Measurements from ENCODE around the gene BTNL9. TPM values are rescaled to one million over a fixed set of nuclear protein-coding genes. Genes with fewer than 3 reads are reported as not detected.
"Not testable (repeated sequence)": the region's sequence is repeated elsewhere in the genome, so short reads cannot be mapped to it uniquely, and the experiment has no call there.

Gene BTNL9
- total RNA-seq, 2 donors from 2014 or later = 31.4 to 34.1 TPM

- ATAC-seq; intact Hi-C loops (cut with DNase I); DNase-seq: not testable (repeated sequence)
These were observed 55.1 kb downstream of the BTNL9 start for GRCh38 chr5:181095162-181095561.

- intact Hi-C loops (cut with DNase I); DNase-seq: not testable (repeated sequence)
- ATAC-seq = peak in 1 of 2 donors; percentile 26
These were observed 56.8 kb downstream of the BTNL9 start for GRCh38 chr5:181096721-181097382.

- DNase-seq; intact Hi-C loops (cut with DNase I): not testable (repeated sequence)
- ATAC-seq = peak in 1 of 2 donors; percentile 11
These were observed 57.3 kb downstream of the BTNL9 start for GRCh38 chr5:181097383-181097753.

DNA sequence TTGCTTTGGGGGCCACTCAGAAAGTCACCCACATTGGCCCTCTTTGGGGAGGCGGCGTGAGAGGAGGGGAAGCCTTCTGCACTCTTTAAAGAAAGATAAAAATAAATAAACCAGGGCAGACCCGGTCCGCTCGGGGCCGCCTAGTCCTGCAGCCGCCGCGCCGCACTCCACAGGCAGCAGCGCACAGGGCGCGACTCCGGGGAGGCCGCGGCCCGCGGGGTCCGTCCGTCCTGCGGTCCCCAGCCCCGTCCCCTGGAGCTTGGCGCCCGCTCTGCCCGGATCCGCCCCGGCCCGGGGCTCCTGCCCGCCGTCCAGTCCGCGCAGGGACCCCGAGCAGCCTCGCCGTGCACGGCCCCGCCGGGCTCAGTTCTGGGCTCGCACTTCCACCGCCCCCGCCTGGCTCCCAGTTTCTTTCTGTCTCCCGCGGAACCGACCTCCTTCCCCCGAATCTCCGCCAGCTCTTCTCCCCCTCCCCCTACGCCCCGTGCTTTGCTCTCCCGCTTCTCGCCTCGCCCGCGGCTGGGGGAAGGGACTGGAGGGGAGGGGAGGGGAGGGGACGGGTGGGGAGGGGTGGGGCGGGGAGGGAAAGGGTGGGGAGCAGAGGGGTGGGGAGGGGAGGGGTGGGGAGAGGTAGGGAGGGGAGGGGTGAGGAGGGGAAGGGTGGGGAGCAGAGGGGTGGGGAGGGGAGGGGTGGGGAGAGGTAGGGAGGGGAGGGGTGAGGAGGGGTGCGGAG, 57.9 kb downstream of the BTNL9 start:
- DNase-seq; intact Hi-C loops (cut with DNase I): not testable (repeated sequence)
- ATAC-seq = peak in 1 of 2 donors; percentile 33

GRCh38 chr5:181098762-181099601, 58.9 kb downstream of the BTNL9 start:
- intact Hi-C loops (cut with DNase I) = no loop called here
- ATAC-seq (no peak), DNase-seq (no peak)

DNA sequence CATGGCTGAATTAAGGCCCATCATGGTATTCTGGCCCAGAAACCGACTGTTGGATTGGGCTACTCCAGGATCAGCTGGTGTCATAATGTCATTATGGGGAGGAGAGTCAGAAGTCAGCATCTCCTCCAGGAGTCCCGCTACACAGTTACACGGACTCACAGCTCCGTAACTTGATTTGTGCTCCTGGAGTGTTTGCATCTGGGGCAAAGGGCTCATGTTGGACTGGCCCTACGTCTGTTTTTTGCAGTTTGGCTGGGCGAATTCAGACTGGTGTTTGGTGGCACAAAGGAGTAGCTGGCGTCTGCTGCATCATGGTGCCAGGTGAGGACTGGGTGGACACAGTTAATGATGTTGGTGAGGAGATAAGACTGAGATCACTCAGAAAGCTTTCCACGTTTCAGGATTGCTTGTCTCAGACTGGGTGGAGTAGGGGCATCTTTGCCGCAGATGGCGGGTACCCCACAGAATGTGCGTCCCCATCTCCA, 59.6 kb downstream of the BTNL9 start:
- no peak for ATAC-seq
- DNase-seq = no peak
- intact Hi-C loops (cut with DNase I) = no loop called here

DNA sequence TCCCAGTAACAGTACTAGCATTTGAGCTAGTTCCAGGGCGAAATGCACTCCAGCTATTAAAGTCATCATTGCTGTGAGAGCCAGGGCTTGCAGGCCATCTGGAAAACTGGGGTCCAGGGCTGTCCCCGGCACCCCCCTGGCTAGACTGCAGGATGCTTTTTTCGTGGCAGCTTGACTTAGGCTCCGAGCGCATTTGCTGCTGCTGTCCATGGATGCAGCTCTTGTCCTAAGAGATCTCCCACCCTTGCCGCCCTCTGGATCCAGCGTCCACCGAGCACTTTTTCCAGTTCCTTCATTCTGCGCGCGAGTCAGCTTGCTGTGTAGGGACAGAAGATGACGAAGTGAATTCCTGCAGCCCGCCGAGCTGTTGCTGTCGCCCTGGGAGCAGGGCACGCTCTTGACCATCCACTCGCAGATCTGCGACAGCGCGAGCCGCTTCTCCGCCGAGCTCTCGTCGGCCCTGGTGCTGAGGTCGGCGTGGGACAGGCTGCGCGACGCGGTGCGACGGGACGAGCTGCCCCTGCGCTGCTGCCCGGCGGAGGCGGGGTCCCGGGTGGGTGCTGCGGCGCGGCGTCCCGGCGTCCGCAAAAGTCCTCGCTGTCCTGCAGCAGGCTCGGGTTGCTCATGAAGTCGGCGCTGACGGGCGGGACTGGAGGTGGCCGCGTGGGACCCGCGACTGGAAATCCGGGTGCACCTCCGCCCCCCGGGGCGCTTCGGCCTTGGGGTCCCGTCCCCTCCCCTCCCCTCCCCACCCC, 60.2 kb downstream of the BTNL9 start:
- no peak for ATAC-seq
- no peak for DNase-seq
- intact Hi-C loops (cut with DNase I) = no loop called here

DNA sequence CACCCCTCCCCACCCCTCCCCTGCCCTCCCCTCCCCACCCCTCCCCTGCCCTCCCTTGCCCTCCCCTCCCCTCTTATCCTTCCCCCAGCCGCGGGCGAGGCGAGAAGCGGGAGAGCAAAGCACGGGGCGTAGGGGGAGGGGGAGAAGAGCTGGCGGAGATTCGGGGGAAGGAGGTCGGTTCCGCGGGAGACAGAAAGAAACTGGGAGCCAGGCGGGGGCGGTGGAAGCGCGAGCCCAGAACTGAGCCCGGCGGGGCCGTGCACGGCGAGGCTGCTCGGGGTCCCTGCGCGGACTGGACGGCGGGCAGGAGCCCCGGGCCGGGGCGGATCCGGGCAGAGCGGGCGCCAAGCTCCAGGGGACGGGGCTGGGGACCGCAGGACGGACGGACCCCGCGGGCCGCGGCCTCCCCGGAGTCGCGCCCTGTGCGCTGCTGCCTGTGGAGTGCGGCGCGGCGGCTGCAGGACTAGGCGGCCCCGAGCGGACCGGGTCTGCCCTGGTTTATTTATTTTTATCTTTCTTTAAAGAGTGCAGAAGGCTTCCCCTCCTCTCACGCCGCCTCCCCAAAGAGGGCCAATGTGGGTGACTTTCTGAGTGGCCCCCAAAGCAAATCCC, 61.1 kb downstream of the BTNL9 start:
- intact Hi-C loops (cut with DNase I); DNase-seq; ATAC-seq: not testable (repeated sequence)

GRCh38 chr5:181101930-181102674, 62.0 kb downstream of the BTNL9 start:
- DNase-seq; ATAC-seq; intact Hi-C loops (cut with DNase I): not testable (repeated sequence)

GRCh38 chr5:181104259-181104568, 64.1 kb downstream of the BTNL9 start:
- DNase-seq = not testable (repeated sequence)

DNA sequence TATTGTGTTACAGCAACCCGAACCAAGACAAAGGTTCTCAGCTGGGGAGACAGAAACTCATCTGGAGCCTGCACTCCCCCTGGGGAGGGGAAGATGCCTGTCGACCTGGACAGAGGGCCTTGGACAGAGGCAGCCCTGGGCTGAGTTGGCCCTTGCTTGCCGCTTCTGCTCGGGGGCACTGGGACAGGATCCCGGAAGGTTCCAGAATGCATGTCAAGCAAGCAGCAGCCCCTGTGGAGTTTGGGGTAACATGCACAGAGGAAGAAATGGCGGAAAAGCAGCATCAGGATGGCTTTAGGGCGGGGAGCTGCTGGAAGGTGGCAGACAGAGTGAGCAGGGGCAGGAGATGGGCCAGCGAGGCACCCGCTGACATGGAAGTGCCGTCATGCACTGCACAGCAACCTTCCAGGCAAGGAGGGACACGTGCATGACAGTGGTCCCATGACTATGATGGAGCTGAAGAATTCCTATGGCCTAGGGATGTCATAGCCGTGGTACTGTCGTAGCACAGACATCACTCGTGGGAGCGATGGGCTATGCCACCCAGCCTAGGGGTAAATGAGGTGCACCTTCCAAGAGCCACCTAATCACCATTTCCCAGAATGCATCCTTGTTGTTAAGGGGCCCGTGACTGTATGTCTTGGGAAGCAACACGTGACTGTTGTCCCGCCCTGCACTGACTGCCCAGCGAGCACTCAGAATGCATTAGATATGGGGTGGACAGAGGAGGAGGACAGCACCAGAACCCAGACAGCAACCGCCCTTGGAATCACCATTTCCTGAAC, 64.7 kb downstream of the BTNL9 start:
- intact Hi-C loops (cut with DNase I); ATAC-seq; DNase-seq: not testable (repeated sequence)

More at GRCh38 chr5:181104259-181104568, 64.1 kb downstream of the BTNL9 start:
- peak in 1 of 2 donors; percentile 23 for ATAC-seq
- intact Hi-C loops (cut with DNase I) = not testable (repeated sequence)

GRCh38 chr5:181105391-181106025, 65.4 kb downstream of the BTNL9 start:
- intact Hi-C loops (cut with DNase I) = no loop called here
- DNase-seq (no peak), ATAC-seq (no peak)

DNA sequence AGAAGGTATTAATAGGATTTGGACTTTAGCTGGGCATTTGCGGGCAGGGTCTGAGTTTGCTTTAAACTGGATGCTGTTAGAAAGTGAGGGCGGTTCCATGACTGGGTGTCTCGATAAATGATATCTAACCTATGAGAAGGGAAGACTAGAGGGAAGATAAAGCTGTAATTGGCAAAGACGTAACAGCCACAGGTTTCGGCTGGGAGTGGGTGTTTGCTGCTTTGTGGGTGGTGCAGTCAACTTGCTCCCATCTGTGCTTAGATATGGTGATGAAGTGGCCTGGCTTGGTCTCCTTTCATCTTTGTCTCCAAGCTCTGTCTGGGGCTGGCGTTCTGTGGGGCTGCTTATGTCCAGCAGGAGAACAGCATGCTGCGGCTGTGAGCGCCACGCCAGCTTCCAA, 67.6 kb downstream of the BTNL9 start:
- ATAC-seq (no peak), DNase-seq (no peak)
- intact Hi-C loops (cut with DNase I) = no loop called here

GRCh38 chr5:181108578-181109165, 68.6 kb downstream of the BTNL9 start:
- ATAC-seq (no peak), DNase-seq (no peak)
- intact Hi-C loops (cut with DNase I) = no loop called here

- intact Hi-C loops (cut with DNase I) = loop anchor here in 1 of 2 donors (10.0 kb wide), 1 partner anchor 165 kb away; no protein-coding TSS in a partner anchor
- ATAC-seq (no peak), DNase-seq (no peak)
These were observed 69.5 kb downstream of the BTNL9 start for GRCh38 chr5:181109489-181110013.

DNA sequence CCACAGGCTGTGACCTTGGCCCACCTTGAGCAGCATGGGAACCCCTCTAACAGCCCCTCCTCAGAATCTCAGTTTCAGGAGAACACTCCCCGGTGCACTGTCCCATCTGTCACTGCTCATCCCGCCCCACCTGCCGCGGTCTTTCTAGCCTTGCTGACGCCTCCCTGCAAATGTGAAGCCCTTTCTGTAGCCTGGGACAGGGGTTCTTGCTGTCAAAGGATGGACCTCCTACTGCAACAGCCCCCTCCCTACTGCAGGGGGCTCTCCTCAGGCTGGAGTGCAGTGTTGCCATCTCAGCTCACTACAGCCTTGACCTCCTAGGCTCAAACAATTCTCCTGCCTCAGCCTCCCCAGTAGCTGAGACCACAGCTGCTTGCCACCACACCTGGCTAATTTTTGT, 70.9 kb downstream of the BTNL9 start:
- intact Hi-C loops (cut with DNase I) = loop anchor here in 1 of 2 donors (10.0 kb wide), 1 partner anchor 166 kb away; no protein-coding TSS in a partner anchor
- no peak for ATAC-seq
- DNase-seq = no peak

Data from left cardiac atrium (tissue), 4 donors.